Esophagus (tissue), 2 donors: ENCODE data around the gene NRXN3. TPM values are rescaled to one million over a fixed set of nuclear protein-coding genes. Genes with fewer than 3 reads are reported as not detected.

ENCODE experiments used
- H3K27ac ChIP-seq, 2 donors: one replicate each; pipeline ENCODE4 v1.5.1; 2013; ENCODE audit warnings: low read depth in 2 of 2, mild to moderate bottlenecking in 2 of 2, inconsistent platforms in 1 of 2, low read length in 1 of 2, moderate library complexity in 1 of 2
- H3K27me3 ChIP-seq, 2 donors: one replicate each; pipeline ENCODE4 v1.6.1; 2013; ENCODE audit warnings: low read length in 2 of 2, control low read depth in 1 of 2, mild to moderate bottlenecking in 1 of 2; ENCODE audit not compliant: insufficient read depth in 2 of 2, control insufficient read depth in 1 of 2
- H3K36me3 ChIP-seq, 2 donors: one replicate each; pipeline ENCODE4 v1.6.1; 2013; ENCODE audit warnings: low read length in 1 of 2; ENCODE audit not compliant: control insufficient read depth in 2 of 2, insufficient read depth in 2 of 2
- H3K4me1 ChIP-seq, 2 donors: one replicate each; pipeline ENCODE4 v1.6.1; 2013; ENCODE audit warnings: low read length in 1 of 2; ENCODE audit not compliant: control insufficient read depth in 2 of 2, insufficient read depth in 2 of 2
- H3K4me3 ChIP-seq, 2 donors: one replicate each; pipeline ENCODE4 v1.5.1; 2013; ENCODE audit warnings: low read length in 2 of 2, mild to moderate bottlenecking in 2 of 2, low read depth in 1 of 2, moderate library complexity in 1 of 2
- H3K9me3 ChIP-seq, 2 donors: one replicate each; pipeline ENCODE4 v1.6.1; 2013; ENCODE audit warnings: mild to moderate bottlenecking in 2 of 2, low read depth in 1 of 2, low read length in 1 of 2, moderate library complexity in 1 of 2; ENCODE audit not compliant: control insufficient read depth in 2 of 2, insufficient read depth in 1 of 2
- WGBS, 2 donors: extraction: QIAGEN DNeasy Blood & Tissue Kit; methylation state at CpG; one replicate each; pipeline ENCODE4 v1.1.7; 2013; 5-methylcytosine and 5-hydroxymethylcytosine counted together
- polyA plus RNA-seq, 2 donors: library from polyadenylated mRNA; stranded (reverse); fragments of 200-250 nt; gene quantifications; one replicate each; pipeline ENCODE4 v1.2.3, GENCODE V29; 2013
- donor health status: healthy with polysubstance abuse.
- donor health status: Bipolar disorder and iron deficiency.

The NRXN3 gene
- polyA plus RNA-seq, 2 donors = 1.7 to 2.2 TPM

- Histone ChIP-seq H3K9me3 (no peaks in the 10 kb centered on the region), H3K4me3 (no peak overlapping the region)
- WGBS, 2 donors = 58% methylated on average over 2 of the region's 2 CpGs
These were observed 1136.4 kb downstream of the NRXN3 start for GRCh38 chr14:79306546-79306945.

GRCh38 chr14:79318371-79318770 is 1148.2 kb downstream of the NRXN3 start:
- WGBS, 2 donors = 67% methylated on average over 7 of the region's 7 CpGs
- Histone ChIP-seq H3K9me3 (no peaks in the 10 kb centered on the region), H3K4me1 (no peaks in the 10 kb centered on the region), H3K4me3 (no peak overlapping the region), H3K36me3 (no peaks in the 10 kb centered on the region), H3K27ac (no peak overlapping the region), H3K27me3 (no peaks in the 10 kb centered on the region)

More at GRCh38 chr14:79306546-79306945, 1136.4 kb downstream of the NRXN3 start:
- H3K4me1 ChIP-seq = no peaks in the 10 kb centered on the region
- no peak overlapping the region for H3K27ac ChIP-seq
- no peaks in the 10 kb centered on the region for H3K36me3 ChIP-seq
- H3K27me3 ChIP-seq = no peaks in the 10 kb centered on the region

- WGBS, 2 donors = 32 to 51% methylated on average over 1 of the region's 1 CpG
These were observed 1150.4 kb downstream of the NRXN3 start for GRCh38 chr14:79320561-79320960.

GRCh38 chr14:79321070-79321469 is 1150.9 kb downstream of the NRXN3 start:
- Histone ChIP-seq H3K9me3 (no peaks in the 10 kb centered on the region), H3K36me3 (no peaks in the 10 kb centered on the region), H3K4me3 (no peak overlapping the region), H3K4me1 (no peaks in the 10 kb centered on the region), H3K27me3 (no peaks in the 10 kb centered on the region), H3K27ac (no peak overlapping the region)

More at GRCh38 chr14:79320561-79320960, 1150.4 kb downstream of the NRXN3 start:
- Histone ChIP-seq H3K9me3 (no peaks in the 10 kb centered on the region), H3K4me3 (no peak overlapping the region), H3K36me3 (no peaks in the 10 kb centered on the region), H3K27me3 (no peaks in the 10 kb centered on the region), H3K4me1 (no peaks in the 10 kb centered on the region), H3K27ac (no peak overlapping the region)

GRCh38 chr14:79325071-79325470 is 1154.9 kb downstream of the NRXN3 start:
- Histone ChIP-seq H3K27me3 (no peaks in the 10 kb centered on the region), H3K4me1 (no peaks in the 10 kb centered on the region), H3K27ac (no peak overlapping the region), H3K4me3 (no peak overlapping the region), H3K9me3 (no peaks in the 10 kb centered on the region), H3K36me3 (no peaks in the 10 kb centered on the region)
- WGBS, 2 donors = 33 to 49% methylated on average over 2 of the region's 2 CpGs

- H3K27me3 ChIP-seq = no peaks in the 10 kb centered on the region
- H3K4me3 ChIP-seq = no peak overlapping the region
- H3K9me3 ChIP-seq = no peaks in the 10 kb centered on the region
- H3K27ac ChIP-seq = no peak overlapping the region
- no peaks in the 10 kb centered on the region for H3K36me3 ChIP-seq
- H3K4me1 ChIP-seq = no peaks in the 10 kb centered on the region
- 71 to 77% methylated on average over 3 of the region's 3 CpGs for WGBS, 2 donors
These were observed 1155.4 kb downstream of the NRXN3 start for GRCh38 chr14:79325557-79325956.

GRCh38 chr14:79328863-79329262 is 1158.7 kb downstream of the NRXN3 start:
- no peaks in the 10 kb centered on the region for H3K9me3 ChIP-seq
- H3K27me3 ChIP-seq = no peaks in the 10 kb centered on the region
- no peaks in the 10 kb centered on the region for H3K4me1 ChIP-seq
- H3K36me3 ChIP-seq = no peaks in the 10 kb centered on the region
- H3K4me3 ChIP-seq = no peak overlapping the region
- 72 to 80% methylated on average over 3 of the region's 3 CpGs for WGBS, 2 donors
- no peak overlapping the region for H3K27ac ChIP-seq

- H3K27ac ChIP-seq = no peak overlapping the region
- H3K4me3 ChIP-seq = no peak overlapping the region
- 79 to 84% methylated on average over 4 of the region's 4 CpGs for WGBS, 2 donors
- H3K27me3 ChIP-seq = no peaks in the 10 kb centered on the region
- no peaks in the 10 kb centered on the region for H3K9me3 ChIP-seq
- no peaks in the 10 kb centered on the region for H3K4me1 ChIP-seq
- no peaks in the 10 kb centered on the region for H3K36me3 ChIP-seq
These were observed 1161.7 kb downstream of the NRXN3 start for GRCh38 chr14:79331830-79332229.

- H3K27ac ChIP-seq = no peak overlapping the region
- H3K27me3 ChIP-seq = no peaks in the 10 kb centered on the region
- H3K4me3 ChIP-seq = no peak overlapping the region
- 52 to 53% methylated on average over 7 of the region's 7 CpGs for WGBS, 2 donors
- H3K9me3 ChIP-seq = no peaks in the 10 kb centered on the region
- no peaks in the 10 kb centered on the region for H3K36me3 ChIP-seq
- no peaks in the 10 kb centered on the region for H3K4me1 ChIP-seq
These were observed 1162.5 kb downstream of the NRXN3 start for GRCh38 chr14:79332504-79333197.

- Histone ChIP-seq H3K27ac (no peak overlapping the region), H3K4me3 (no peak overlapping the region), H3K36me3 (no peaks in the 10 kb centered on the region), H3K9me3 (no peaks in the 10 kb centered on the region), H3K27me3 (no peaks in the 10 kb centered on the region), H3K4me1 (no peaks in the 10 kb centered on the region)
- WGBS, 2 donors = 23 to 44% methylated on average over 1 of the region's 1 CpG
These were observed 1163.0 kb downstream of the NRXN3 start for GRCh38 chr14:79333198-79333546.
